Germinal center (tissue), 1 donor: ENCODE results near the gene AP3S1.
A peak's percentile ranks its signal among the peaks of the same experiment; 100 is the strongest.

Experiments used
- DNase-seq: peaks from one replicate; pipeline ENCODE4 v3.0.0; 2012; ENCODE audit warnings: mixed read lengths, low spot score

AP3S1 gene

GRCh38 chr5:115940080-115940810 is 98.5 kb downstream of the AP3S1 start:
- DNase-seq, result no peak

- DNase-seq, result no peak
Observed at GRCh38 chr5:115941051-115941675, 99.4 kb downstream of the AP3S1 start.

GRCh38 chr5:115944501-115944900 is 102.8 kb downstream of the AP3S1 start:
- DNase-seq, result no peak

GRCh38 chr5:115946655-115947054 is 104.9 kb downstream of the AP3S1 start:
- DNase-seq, result no peak

GRCh38 chr5:115947260-115947659 is 105.5 kb downstream of the AP3S1 start:
- DNase-seq, result no peak

GRCh38 chr5:115948091-115948534 is 106.4 kb downstream of the AP3S1 start:
- no peak for DNase-seq

- DNase-seq, result no peak
Observed at GRCh38 chr5:115949096-115949495, 107.4 kb downstream of the AP3S1 start.

- DNase-seq, result no peak
Observed at GRCh38 chr5:115952588-115952987, 110.9 kb downstream of the AP3S1 start.

GRCh38 chr5:115954144-115954543 is 112.4 kb downstream of the AP3S1 start:
- no peak for DNase-seq

- DNase-seq, result no peak
Observed at GRCh38 chr5:115956957-115957356, 115.2 kb downstream of the AP3S1 start.

- peak; percentile 33 for DNase-seq
Observed at GRCh38 chr5:115961381-115962238, 119.9 kb downstream of the AP3S1 start.

GRCh38 chr5:115962239-115962564 is 120.5 kb downstream of the AP3S1 start, which contains the start of gene LVRN:
LVRN (plus strand) TSS chr5:115962475; CDS start chr5:115962618, 143 bp downstream.
- peak; percentile 16 for DNase-seq

- peak; percentile 17 for DNase-seq
Observed at GRCh38 chr5:115962565-115963402, 121.0 kb downstream of the AP3S1 start.

GRCh38 chr5:115963566-115963965 is 121.8 kb downstream of the AP3S1 start:
- DNase-seq, result no peak
